ENCODE measurements around the gene SMPD1. TPM values are rescaled to one million over a fixed set of nuclear protein-coding genes. Genes with fewer than 3 reads are reported as not detected.
A peak's percentile ranks its signal among the peaks of the same experiment; 100 is the strongest.

Gene SMPD1
- total RNA-seq, 1 experiment from 2014 or later = 4.5 TPM

GRCh38 chr11:6427516-6427915 is 37.2 kb downstream of the SMPD1 start:
- Histone ChIP-seq H3K79me1 (ENCODE audit: insufficient read depth, low read depth, low read length, poor library complexity, severe bottlenecking) (no peaks in the 10 kb centered on the region), H3K9me3 (ENCODE audit: control insufficient read depth, low read depth, low read length) (no peaks in the 10 kb centered on the region), H3K4ac (ENCODE audit: low read depth, low read length) (no peak overlapping the region), H3K18ac (ENCODE audit: insufficient read length, low read depth, low read length) (no peak overlapping the region), H4K20me1 (ENCODE audit: control insufficient read depth, insufficient read depth, insufficient read length) (no peaks in the 10 kb centered on the region), H2AK5ac (ENCODE audit: insufficient read length, low read length) (no peak overlapping the region), H2BK15ac (ENCODE audit: low read depth, low read length) (no peak overlapping the region), H3K23me2 (ENCODE audit: insufficient read length, low read depth, low read length, poor library complexity, severe bottlenecking) (no peaks in the 10 kb centered on the region), H3K4me1 (ENCODE audit: insufficient read depth, low read length) (no peaks in the 10 kb centered on the region; the same call in 1 of the 2 replicates), H3K27me3 (ENCODE audit: insufficient read depth, low read length) (no peaks in the 10 kb centered on the region), H3K4me2 (ENCODE audit: insufficient read depth, insufficient read length, low read length) (no peak overlapping the region), H3K23ac (ENCODE audit: insufficient read length, low read depth, low read length) (no peak overlapping the region), H3K56ac (ENCODE audit: insufficient read length, low read depth, low read length) (no peak overlapping the region), H2AFZ (ENCODE audit: low read length) (no peak overlapping the region), H3K9ac (ENCODE audit: extremely low read depth, insufficient read length, low read length) (no peak overlapping the region), H3K79me2 (ENCODE audit: insufficient read depth, low read length) (no peaks in the 10 kb centered on the region), H4K5ac (ENCODE audit: insufficient read length, low read depth, low read length) (no peak overlapping the region), H3K14ac (ENCODE audit: insufficient read depth, low read length) (no peak overlapping the region), H2BK5ac (ENCODE audit: insufficient read length, low read length) (no peak overlapping the region), H2BK120ac (ENCODE audit: low read depth, low read length, poor library complexity, severe bottlenecking) (no peak overlapping the region), H4K8ac (replicated peaks; ENCODE audit: insufficient read length, low read depth, low read length) (no peak overlapping the region), H3K27ac (ENCODE audit: insufficient read length, low read depth, low read length) (no peak overlapping the region), H3T11ph (ENCODE audit: low read length) (no peak overlapping the region), H2BK20ac (ENCODE audit: low read depth, low read length, poor library complexity, severe bottlenecking) (no peak overlapping the region), H2BK12ac (ENCODE audit: insufficient read length, low read depth, low read length) (no peak overlapping the region), H4K91ac (ENCODE audit: insufficient read length, low read depth, low read length) (no peak overlapping the region)
- TF ChIP-seq CTCF (conservative IDR thresholded peaks at IDR 0.05) = no peak
- H3K4me1 Mint-ChIP-seq = peaks cover 12% of the 10 kb centered on the region in 2 experiments
- no peaks in the 10 kb centered on the region; a peak in 1 of 7 replicates for H3K36me3 Mint-ChIP-seq (ENCODE audit: insufficient read depth in 1 of 3, low read depth in 3 of 3)
- no peak for DNase-seq
- H3K9me3 Mint-ChIP-seq = no peaks in the 10 kb centered on the region; a peak in 1 of 5 replicates
- H3K27me3 Mint-ChIP-seq (ENCODE audit: low read depth) = peaks cover 18% of the 10 kb centered on the region
- H3K4me3 Mint-ChIP-seq = no peak overlapping the region
- H3K27ac Mint-ChIP-seq = peak overlapping the region in 2 of 3 experiments; percentile 70 to 74; a peak in 3 of 7 replicates

Measured in H9 (cell line).